HG03280 (cell line): Measurements from ENCODE around the gene GPALPP1.
A peak's percentile ranks its signal among the peaks of the same experiment; 100 is the strongest.
"Not testable (repeated sequence)": the region's sequence is repeated elsewhere in the genome, so short reads cannot be mapped to it uniquely, and the experiment has no call there.

ENCODE experiments used
- ATAC-seq: cut with Tn5 transposase; IDR thresholded peaks from one replicate; pipeline ENCODE4 v1.9.1; 2021; ENCODE audit warnings: mild to moderate bottlenecking, moderate library complexity; ENCODE audit not compliant: unreplicated experiment

GPALPP1 gene, protein sequence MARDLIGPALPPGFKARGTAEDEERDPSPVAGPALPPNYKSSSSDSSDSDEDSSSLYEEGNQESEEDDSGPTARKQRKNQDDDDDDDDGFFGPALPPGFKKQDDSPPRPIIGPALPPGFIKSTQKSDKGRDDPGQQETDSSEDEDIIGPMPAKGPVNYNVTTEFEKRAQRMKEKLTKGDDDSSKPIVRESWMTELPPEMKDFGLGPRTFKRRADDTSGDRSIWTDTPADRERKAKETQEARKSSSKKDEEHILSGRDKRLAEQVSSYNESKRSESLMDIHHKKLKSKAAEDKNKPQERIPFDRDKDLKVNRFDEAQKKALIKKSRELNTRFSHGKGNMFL

DNA sequence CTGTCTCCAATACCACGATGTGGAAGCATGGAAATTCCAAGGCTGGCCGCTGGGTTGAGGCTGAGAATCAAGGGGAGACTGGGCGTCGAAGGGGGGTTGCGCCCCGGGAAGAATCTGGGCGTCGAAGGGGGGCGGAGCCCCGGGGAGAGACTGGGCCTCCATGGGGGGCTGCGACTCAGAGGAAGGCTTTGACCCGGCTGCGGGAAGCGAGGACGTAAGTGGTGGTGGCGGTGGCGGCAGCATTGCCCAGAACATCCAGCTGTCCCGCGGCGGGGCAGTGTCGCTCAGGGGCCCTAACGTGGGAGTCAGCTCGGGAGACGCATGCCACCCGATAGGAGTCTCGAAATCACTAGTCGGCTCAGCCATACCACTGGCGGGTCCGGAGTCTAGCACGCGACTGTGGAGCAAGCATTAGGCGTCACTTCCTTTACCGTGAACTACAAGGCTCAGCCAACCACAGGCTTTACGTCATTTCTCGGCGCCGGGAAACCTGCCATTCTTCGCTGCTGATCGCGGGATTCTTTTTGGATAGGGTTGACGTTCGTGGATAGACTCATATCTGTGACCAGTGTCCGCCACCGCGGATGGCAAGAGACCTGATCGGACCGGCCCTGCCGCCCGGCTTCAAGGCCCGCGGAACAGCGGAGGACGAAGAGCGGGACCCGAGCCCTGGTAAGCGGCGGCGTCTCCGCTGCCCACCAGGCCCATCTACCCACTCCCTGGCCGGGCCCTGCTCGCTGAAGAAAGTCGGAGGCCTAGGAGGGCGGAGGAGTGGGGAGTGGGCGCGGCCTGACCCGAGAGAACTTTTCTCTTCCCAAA, at the start of gene GPALPP1, which contains the start of gene NUFIP1:
GPALPP1 (plus strand) TSS at position 468 of the 819 bp plus-strand sequence; CDS start at position 585, 117 bp downstream.
NUFIP1 (minus strand) TSS at position 401 of the 819 bp plus-strand sequence; CDS start at position 366, 35 bp downstream.
- ATAC-seq: peak; percentile 96

DNA sequence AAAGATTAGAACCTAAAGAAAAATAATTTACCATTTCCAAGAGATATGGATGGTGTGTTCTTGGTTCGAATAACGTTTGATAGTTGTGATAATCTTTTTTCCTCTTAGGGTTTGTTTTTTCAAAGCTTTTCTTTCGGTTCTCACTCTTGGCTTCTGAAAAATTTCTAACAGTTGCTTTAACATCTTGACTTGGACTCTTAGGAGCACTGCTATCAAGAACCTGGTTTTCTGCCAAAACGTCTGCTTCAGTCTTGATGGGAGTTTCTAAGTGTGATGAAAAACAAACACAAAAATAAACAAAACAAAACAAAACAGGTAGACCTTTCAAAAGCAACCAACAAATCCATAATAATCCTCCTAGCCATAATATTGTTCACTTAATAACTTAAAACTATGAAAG, 45.9 kb upstream of the GPALPP1 start:
- ATAC-seq: not testable (repeated sequence)

DNA sequence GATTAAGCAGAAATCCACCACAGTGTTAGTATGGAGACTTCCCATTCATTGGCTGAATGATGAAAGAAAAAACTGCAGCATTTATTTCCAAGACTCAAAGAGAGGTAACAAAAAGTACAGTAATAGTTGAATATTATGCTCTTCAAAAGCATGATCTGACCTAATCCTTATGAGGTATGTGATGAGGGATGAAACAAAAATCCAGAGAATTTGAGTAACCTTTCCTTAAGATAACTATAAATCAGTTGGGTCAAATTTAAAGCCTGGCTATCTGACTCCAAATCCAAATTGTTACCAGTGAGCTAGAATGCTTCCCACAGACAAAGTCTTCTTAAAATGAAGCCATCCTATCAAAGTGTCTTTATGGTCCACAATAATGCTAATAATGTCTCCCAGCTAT, 38.2 kb upstream of the GPALPP1 start:
- no peak for ATAC-seq

DNA sequence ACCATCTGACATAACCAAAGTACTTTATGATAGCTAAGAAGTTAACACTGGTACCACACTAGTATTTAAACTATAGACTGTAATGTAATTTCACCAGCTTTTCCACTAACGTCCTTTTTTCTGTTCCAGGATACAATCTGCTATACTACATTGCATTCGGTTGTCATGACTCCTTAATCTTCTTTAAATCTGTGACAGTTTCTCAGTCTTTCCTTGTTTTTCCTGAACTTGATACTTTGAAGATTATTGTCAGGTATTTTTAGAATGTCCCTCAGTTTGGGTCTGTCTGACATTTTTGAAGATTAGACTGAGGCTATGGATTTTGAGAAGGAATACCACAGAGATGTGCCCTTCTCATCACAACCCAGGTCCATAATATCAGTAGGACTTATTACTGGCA, 36.7 kb upstream of the GPALPP1 start:
- no peak for ATAC-seq

DNA sequence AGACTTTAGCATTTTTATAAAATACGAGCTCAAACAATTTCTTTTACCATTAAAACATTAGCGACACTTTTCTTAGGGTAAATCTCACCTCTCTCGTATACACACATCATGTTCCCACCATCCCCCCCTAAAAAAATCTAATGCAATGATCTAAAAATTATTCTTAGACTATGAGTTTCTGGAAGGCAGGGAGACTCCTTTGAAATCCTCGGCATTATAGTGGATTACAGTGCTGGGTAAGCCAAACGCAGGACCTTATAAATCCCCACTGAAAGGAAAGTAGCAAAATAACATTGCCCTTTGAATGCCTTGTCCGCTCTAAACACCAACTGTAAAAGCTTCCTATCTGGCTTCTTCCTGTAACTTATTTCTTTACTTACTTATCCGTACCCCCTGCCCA, 35.1 kb upstream of the GPALPP1 start:
- ATAC-seq: no peak

DNA sequence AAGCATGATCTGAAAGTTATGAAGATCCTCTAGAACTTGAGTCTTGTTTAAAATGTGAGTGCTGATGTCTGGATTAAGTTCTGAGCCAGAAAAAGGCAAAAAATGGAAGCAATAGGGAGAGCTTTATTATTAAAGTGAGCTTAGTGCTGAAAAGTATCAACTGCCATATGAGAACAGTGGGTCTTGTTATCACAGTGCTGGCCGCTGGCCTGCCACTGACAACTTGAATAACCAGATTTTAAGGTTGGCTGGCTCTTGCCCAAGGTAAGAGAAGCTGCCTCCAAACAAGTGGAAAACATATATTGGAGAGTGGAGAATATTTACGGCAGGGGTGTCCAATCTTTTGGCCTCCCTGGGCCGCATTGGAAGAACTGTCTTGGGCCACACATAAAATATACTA, 33.9 kb upstream of the GPALPP1 start:
- no peak for ATAC-seq

DNA sequence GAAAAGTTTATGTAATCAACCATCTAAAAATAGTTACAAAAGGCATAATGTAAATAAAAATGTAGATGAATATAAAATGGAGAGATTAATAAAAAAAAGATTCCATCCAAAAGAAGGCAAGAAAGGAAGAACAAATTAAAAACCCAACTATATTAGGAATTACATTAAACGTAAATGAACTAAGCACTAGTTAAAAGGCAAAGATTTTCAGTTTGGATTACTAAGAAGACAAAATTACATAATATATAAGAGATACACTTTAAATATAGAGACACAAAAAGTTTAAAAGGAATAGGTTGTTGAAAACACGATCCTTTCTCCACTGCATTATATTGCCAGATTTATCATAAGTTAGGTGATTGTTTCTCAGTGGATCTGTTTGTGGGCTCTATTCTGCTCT, 27.3 kb upstream of the GPALPP1 start:
- ATAC-seq: no peak

DNA sequence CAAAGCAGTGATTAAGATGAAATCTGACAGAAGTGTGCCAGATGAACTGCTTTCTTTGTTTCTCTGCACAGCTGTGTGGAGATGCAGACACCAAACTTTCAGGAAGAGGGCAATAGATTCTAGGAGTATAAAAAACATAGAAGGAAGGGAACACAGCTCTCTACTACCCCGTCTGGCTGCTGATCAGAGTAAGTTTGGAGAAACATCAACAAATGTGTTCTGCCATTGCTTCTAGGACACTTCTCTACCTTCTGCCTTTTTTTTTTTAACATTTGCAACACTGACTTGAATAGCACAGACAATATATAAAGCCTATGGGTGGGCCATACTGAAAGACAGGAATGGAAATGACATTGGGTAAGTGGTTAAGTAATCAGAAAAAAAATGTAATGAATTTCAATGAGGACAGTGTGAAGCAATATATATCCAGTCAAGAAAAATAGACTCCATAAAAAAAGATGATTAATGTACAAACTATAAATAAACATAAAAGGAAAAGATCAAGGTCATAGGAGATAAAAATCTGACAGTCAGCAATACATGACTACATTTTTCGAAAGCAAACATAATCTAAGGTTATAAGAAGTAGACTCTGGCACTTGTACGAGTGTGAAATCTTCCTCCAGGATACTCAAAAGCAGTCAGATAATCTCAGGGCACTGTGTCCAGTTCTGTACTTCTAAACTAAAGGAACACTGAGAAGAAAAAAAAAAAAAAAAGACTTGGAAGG, 21.5 kb upstream of the GPALPP1 start:
- ATAC-seq: no peak

DNA sequence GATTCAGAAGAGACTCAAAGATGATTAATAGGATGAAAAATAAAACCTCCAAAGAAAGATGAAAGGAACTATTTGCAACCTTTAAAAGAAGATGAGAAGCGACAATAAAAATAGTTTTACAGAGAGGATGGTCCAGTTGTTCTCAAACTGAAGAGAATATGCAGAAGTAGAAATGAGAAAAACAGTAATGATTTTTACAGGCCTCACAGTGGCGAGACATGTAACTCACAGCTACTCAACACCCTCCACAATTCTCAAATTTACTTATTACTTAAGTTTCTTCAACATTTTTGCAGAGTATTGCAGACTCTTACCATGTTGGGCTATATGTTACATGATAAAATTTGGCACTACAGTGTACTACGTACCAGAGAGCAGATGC, 20.9 kb upstream of the GPALPP1 start:
- no peak for ATAC-seq

DNA sequence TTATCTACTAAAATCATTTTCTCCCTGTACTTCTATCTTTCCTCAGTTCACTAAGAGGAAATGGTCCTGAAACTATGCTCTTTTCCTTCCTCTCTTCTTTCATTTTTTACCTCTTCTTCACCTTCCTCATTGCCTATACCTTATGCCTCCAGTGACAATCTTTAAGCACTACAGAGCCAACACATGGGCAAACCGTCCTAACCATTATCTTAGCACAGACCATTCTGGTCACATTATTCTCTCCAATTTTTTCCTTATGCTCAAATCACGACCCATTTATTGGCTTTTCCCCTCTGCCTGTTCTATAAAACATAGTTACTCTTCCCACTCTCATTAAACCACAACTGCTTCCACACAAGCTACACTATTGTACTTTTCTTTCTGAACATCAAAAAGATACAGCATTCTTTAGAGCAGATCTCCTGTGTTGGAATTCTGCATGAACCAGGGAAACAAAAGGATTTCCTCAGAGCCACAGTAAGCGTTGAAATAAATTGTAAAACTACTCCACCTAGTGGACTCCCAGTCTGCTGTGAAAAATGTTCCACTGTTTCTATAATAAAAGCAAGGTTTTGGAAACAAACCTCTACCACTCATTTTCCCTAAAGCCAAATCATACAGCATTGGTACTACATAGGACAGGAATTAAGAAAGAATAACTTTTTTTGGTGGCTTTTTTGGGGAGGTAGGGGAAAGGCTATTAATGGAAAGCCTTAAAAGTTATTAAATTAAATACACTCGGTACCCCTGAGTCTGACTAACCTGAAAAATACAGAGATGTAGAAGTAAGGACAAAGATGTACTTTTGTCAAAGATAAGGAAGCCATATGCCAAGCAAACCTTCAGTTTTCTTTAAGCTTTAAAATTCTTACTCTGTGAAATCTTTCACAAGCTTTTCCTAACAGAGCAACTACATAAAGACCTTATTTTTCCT, 19.5 kb upstream of the GPALPP1 start:
- no peak for ATAC-seq

DNA sequence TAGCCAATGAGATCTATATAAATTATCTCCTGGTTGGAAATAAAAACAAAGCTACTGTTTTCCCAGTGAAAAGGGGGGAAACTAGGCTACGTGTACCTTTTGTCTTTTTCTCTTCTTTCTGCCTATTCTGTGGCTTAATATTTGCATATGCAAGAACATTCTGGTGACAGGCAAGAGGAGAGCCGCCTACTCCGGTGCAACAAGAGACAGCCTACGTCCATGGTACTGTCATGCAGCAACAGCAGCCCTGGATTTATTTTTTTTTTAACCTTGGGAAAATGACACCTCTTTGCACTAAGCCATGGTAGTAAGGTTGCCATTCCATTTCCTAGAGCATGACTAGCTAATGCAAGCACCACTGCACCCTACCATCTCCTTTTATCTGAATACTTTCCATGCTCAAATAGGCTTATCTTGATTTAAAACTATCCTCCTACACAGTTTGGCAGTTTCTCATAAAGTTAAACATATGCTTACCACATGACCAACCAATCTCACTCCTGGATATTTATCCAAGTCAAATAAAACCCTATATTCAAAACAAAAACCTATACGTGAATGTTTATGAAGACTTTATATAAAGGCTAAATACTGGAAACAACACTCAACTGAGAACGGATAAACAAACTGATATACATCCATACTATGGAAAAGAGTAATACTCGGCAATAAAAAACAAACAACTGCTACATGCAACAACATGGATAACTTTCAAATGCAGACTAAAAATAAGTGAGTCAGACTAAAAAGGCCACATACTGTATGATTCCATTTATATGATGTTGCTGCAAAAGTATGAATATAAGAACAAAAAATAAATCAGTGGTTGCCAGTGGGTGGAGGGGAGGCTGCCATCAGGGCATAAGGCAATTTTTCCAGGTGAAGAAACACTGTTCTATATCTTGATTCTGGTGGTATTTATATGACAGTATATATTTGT, 17.4 kb upstream of the GPALPP1 start:
- ATAC-seq: no peak

DNA sequence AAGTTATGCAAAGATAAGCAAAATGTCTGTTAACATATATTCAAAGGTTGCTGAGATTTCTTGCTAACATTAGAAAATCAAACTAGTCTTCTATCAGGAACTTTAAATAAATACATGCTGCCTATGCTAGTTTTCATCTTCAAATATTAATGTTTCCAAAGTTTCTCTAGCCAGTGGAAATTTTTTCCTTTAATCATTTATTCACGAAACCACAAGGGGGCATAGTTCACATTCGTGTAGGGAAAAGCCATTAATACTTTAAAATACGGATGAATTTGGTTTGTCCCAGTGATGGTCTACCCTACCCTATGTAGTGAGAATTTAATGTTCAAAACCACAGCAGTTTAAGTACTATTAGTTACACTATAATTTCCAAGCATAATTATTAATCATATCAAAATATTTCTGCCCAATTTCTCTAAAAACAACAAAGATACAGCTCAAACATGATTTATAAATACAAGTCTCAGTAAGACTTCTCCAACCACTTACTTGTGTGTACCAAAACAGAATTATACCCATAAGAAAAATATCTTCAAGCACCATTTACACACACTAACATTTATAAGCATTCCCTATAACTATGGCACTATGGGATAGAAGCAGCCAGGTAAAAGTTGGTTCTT, 16.3 kb upstream of the GPALPP1 start:
- ATAC-seq: no peak

DNA sequence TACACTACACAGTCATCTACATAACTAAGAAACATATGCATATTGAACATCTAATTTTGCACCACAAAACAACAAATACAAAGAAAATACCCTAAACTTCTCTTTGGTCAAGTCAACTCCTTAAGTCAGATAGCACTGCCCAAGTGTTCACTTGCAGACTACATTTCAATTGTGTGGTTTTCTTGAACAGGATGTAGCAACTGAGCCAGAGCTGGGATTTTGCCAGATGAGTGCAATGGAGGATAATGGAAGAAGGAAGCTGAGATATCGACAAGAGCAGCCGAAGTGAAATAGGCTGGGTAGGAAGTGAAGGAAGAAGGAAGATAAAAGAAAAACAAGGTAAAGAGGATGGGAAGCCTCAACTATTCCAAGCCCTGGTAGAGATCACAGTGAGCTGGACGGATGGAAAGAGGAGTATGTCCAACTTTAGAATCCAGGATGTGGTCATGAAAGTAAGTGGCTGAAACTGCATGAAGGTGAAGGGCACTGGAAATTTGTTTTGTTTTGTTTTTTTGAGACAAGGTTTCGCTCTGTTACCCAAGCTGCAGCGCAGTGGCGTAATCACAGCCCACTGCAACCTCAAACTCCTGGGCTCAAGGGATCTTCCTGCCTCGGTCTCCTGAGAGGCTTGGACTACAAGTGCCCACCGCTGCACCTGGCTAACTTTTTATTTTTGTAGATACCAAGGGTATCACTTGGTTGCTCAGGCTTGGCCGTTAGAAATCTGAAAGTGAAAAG, 15.1 kb upstream of the GPALPP1 start:
- ATAC-seq: no peak

DNA sequence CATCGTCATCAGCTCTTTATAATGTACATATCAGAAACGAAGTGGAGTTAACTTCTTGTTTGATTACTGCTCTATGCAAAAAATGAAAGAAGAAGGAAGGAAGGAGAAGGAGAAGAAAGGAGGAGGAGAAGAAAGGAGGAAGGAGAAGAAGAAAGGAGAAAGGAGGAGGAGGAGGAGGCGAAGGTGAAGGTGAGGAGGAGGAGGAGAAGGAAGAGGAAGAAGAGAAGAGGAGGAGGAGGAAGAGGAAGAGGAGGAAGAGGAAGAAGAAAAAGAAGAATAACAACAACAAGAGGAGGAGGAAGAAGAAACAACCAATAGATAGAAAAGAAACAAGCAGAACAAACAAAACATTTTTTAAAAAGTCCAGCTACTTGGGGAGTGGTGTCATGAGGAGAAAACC, 13.1 kb upstream of the GPALPP1 start:
- no peak for ATAC-seq

DNA sequence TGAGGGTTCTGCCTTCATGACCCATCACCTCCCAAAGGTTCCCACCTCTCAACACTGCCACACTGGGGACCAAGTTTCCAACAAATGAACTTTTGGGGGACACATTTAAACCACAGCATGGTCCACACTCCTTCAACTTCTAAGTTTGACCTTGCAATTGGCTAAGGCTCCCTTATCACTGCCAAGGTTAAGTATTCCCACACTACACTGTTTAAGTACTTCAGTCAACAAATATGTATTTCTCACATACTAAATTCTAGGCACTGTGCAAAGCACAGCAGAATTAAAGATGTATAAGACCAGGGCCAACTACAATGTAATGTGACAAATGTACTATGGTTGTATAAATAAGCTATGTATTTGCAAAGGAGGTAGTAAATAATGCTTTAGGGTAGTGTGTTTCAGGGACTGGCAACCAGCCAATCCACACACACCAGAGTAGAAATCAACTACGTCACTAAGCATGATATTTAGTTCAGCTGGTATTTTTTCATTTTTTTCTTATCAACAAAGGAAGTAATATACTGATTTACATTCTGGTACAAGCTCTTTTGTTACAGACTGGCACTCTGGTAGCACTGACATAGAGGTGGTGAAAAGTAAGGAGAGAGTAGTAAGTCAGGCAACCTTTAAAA, 12.3 kb upstream of the GPALPP1 start:
- no peak for ATAC-seq

DNA sequence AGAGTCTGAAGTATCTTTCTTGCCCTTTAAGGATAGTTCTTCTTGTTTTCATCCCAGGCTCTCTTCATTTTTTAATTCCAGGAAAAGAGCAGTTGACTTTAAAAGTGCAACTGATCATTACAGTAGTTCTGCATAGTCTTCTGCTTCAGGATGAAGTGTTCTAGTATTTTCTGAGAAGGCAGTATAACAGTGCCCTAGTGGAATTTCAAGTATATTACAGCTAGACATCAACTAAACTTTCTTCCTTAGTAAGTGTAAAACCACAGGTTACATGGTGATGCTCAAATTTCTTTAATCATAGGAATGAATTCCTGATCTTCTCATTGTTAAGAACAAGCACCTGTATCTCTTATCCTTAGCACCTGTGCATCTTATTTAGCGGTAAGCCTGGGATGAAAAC, 11.0 kb upstream of the GPALPP1 start:
- no peak for ATAC-seq

DNA sequence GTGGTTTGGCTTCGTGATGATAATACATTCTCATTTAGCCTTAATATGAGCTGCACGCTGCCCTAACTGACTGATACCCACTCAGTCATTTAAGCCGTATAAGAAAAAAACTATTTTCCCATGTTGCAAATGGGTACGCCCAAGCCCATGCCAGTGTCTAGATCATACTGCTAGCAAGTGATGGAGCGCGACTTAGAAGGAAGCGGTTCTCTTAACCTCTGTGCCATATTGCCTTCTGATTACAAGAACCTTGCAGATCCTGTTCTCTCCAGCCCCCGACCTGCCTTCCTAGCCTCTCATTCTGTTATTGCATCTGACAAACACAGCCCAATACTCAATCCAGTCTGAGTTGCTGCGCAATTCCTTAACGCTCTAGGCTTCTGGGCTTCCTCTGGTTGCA, 603 bp downstream of the GPALPP1 start:
- peak; percentile 14 for ATAC-seq

DNA sequence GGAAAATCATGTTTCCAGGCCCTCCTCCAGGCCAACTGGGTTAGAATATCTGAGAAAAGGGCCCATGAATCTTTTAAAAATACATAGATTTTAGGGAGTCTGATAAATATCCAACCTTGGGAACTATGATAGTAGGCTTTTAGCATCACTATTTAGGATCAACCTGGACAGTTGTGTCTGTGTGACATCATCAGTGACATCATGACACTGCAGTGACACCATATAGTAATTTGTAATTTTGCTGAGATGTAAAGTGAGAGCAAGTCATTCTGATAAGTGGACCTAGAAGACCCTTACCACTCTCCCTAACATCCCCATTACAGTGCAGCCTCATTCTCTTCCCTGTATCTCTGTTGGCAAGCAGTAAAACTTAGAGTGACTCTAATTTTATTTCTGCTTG, 14.1 kb downstream of the GPALPP1 start:
- ATAC-seq: no peak
